Endothelial cell of umbilical vein (primary cell): ENCODE results near the gene GRID2IP.

Source experiments
- GATA2 ChIP-seq: IDR thresholded peaks from 2 replicates; pipeline ENCODE4 v1.7.0; 2011; ENCODE audit warnings: low read depth, mild to moderate bottlenecking, moderate library complexity, mixed read lengths, low read length; ENCODE audit not compliant: insufficient read length, insufficient read depth
- MYC ChIP-seq: IDR thresholded peaks from one replicate; pipeline ENCODE4 v1.6.1; 2011; ENCODE audit warnings: mild to moderate bottlenecking, low read depth, low read length
- POLR2A ChIP-seq: IDR thresholded peaks from 2 replicates; pipeline ENCODE4 v1.6.1; 2012; ENCODE audit warnings: low read depth, mild to moderate bottlenecking, control low read depth, low read length
- POLR2AphosphoS5 ChIP-seq: IDR thresholded peaks from 2 replicates; pipeline ENCODE4 v1.6.1; 2012; ENCODE audit warnings: low read depth, mild to moderate bottlenecking, control low read depth, low read length, moderate library complexity; ENCODE audit not compliant: insufficient read depth
- TF ChIP-seq, protein P1 (sequence below), 2 donors: IDR thresholded peaks; 1 replicate in 1 of 2; 2 replicates in 1 of 2; pipeline ENCODE4 v1.5.1; 2011; ENCODE audit warnings: low read length in 2 of 2, mild to moderate bottlenecking in 2 of 2, moderate library complexity in 2 of 2, control low read depth in 1 of 2, inconsistent platforms in 1 of 2, low read depth in 1 of 2; ENCODE audit not compliant: insufficient read depth in 1 of 2; ENCODE audit errors: extremely low read depth in 1 of 2
- TF ChIP-seq, protein P2 (sequence below): IDR thresholded peaks from 2 replicates; pipeline ENCODE4 v1.6.1; 2011; ENCODE audit not compliant: insufficient read depth, insufficient read length

DNA sequence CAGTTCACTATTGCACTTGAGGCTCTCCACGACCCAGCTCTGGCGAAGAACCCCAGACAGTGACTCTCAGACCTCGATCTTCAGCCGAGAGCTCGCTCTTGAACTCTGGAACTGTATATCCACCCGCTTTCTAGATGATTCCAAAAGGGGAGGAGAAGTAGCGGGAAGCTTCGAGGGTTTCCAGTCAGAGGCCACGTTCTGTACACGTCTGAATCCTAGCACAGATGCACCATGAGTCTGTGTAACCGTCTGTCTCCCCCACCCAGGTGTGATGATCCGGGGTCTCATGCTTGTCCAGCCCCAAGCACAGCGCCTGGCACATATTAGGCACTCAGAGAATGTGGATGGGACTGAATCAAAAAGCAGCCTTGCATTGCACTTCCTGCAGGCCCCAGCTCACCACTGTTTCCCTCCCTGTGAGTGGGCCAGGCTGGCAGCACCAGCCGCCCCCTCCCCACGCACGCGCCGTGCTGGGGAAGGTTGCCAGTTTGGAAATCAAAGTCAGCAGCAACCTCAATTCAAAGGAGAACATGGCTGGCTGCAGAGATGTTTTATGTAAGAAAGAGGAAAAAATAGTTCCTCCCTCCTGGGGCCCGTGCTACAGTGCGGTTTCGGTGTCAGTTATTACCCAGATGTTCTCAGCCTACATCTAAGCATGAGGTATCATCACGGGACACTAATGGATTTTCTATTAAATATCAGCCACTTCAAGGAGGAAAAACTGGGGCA, 5.7 kb downstream of the GRID2IP start:
- TF ChIP-seq POLR2AphosphoS5 (no peak), POLR2A (no peak), GATA2 (no peak), MYC (no peak)
- TF ChIP-seq, protein P1, sequence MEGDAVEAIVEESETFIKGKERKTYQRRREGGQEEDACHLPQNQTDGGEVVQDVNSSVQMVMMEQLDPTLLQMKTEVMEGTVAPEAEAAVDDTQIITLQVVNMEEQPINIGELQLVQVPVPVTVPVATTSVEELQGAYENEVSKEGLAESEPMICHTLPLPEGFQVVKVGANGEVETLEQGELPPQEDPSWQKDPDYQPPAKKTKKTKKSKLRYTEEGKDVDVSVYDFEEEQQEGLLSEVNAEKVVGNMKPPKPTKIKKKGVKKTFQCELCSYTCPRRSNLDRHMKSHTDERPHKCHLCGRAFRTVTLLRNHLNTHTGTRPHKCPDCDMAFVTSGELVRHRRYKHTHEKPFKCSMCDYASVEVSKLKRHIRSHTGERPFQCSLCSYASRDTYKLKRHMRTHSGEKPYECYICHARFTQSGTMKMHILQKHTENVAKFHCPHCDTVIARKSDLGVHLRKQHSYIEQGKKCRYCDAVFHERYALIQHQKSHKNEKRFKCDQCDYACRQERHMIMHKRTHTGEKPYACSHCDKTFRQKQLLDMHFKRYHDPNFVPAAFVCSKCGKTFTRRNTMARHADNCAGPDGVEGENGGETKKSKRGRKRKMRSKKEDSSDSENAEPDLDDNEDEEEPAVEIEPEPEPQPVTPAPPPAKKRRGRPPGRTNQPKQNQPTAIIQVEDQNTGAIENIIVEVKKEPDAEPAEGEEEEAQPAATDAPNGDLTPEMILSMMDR (IDR thresholded peaks at IDR 0.05; ENCODE audit: extremely low read depth in 1 of 2, insufficient read depth in 1 of 2, low read depth in 1 of 2, low read length in 2 of 2) = no peak
- TF ChIP-seq, protein P2, sequence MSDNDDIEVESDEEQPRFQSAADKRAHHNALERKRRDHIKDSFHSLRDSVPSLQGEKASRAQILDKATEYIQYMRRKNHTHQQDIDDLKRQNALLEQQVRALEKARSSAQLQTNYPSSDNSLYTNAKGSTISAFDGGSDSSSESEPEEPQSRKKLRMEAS = no peak
